Neural progenitor cell (in vitro differentiated cells): ENCODE results near the gene REEP3. TPM values are rescaled to one million over a fixed set of nuclear protein-coding genes. Genes with fewer than 3 reads are reported as not detected.

Source experiments
- DNase-seq: peaks from one replicate; pipeline ENCODE4 v3.0.0-alpha.2; 2016; ENCODE audit warnings: low spot score
- H2AFZ ChIP-seq: fragments of 200-600 bp; sonication (generic); replicated peaks from 2 replicates; pipeline ENCODE4 v1.6.1; 2016; ENCODE audit warnings: antibody characterized with exemption
- H3F3A ChIP-seq: fragments of 200-600 bp; sonication (generic); 2 replicates; pipeline ENCODE4 v1.6.1; 2016; ENCODE audit warnings: antibody characterized with exemption, low read depth
- H3K27ac ChIP-seq: fragments of 200-600 bp; sonication (generic); 2 replicates; pipeline ENCODE4 v1.5.1; 2016; ENCODE audit warnings: mild to moderate bottlenecking
- H3K27me3 ChIP-seq: fragments of 200-600 bp; sonication (generic); 2 replicates; pipeline ENCODE4 v1.6.1; 2016; ENCODE audit warnings: mild to moderate bottlenecking, moderate library complexity
- H3K36me3 ChIP-seq: fragments of 200-600 bp; sonication (generic); 2 replicates; pipeline ENCODE4 v1.5.1; 2016
- H3K4me1 ChIP-seq: fragments of 200-600 bp; sonication (generic); 2 replicates; pipeline ENCODE4 v1.6.1; 2016; ENCODE audit warnings: mixed run types
- H3K4me2 ChIP-seq: fragments of 200-600 bp; sonication (generic); 2 replicates; pipeline ENCODE4 v1.6.1; 2016
- H3K4me3 ChIP-seq: fragments of 200-600 bp; sonication (generic); 2 replicates; pipeline ENCODE4 v1.5.1; 2016
- H3K79me2 ChIP-seq: fragments of 200-600 bp; sonication (generic); 2 replicates; pipeline ENCODE4 v1.6.1; 2016; ENCODE audit warnings: low read depth
- H3K9ac ChIP-seq: fragments of 200-600 bp; sonication (generic); 2 replicates; pipeline ENCODE4 v1.6.1; 2016
- H3K9me3 ChIP-seq: fragments of 200-600 bp; sonication (generic); 2 replicates; pipeline ENCODE4 v1.5.1; 2016; ENCODE audit warnings: low read depth
- H4K20me1 ChIP-seq: fragments of 200-600 bp; sonication (generic); 2 replicates; pipeline ENCODE4 v1.6.1; 2016; ENCODE audit warnings: low read depth
- H3K27ac Mint-ChIP-seq: 3 replicates; pipeline ENCODE4 v1.8.0; 2021; ENCODE audit warnings: mixed read lengths
- H3K27me3 Mint-ChIP-seq: 2 replicates; pipeline ENCODE4 v1.8.0; 2022; ENCODE audit warnings: low read depth, mild to moderate bottlenecking, inconsistent platforms, moderate library complexity, mixed read lengths; ENCODE audit not compliant: insufficient read depth
- H3K36me3 Mint-ChIP-seq: 3 replicates; pipeline ENCODE4 v1.8.0; 2021; ENCODE audit warnings: mixed read lengths
- H3K4me1 Mint-ChIP-seq: 3 replicates; pipeline ENCODE4 v1.8.0; 2021; ENCODE audit warnings: mixed read lengths
- H3K4me3 Mint-ChIP-seq: 3 replicates; pipeline ENCODE4 v1.8.0; 2021; ENCODE audit warnings: mild to moderate bottlenecking, moderate library complexity, mixed read lengths
- H3K9me3 Mint-ChIP-seq: 3 replicates; pipeline ENCODE4 v1.8.0; 2020; ENCODE audit warnings: mixed read lengths
- EZH2 ChIP-seq: fragments of 200-600 bp; sonication (generic); IDR thresholded peaks from 2 replicates; pipeline ENCODE4 v1.6.1; 2017; ENCODE audit warnings: antibody characterized with exemption, mild to moderate bottlenecking, moderate library complexity
- EZH2phosphoT487 ChIP-seq: fragments of 200-600 bp; sonication (generic); IDR thresholded peaks from 2 replicates; pipeline ENCODE4 v1.6.1; 2017; ENCODE audit warnings: antibody characterized with exemption
- total RNA-seq: library from RNA; depleted of rRNA; stranded (reverse); fragments of >200 nt; gene quantifications from 2 replicates; pipeline ENCODE4 v1.2.3, GENCODE V29; 2015; ENCODE audit warnings: low replicate concordance
- TF ChIP-seq, protein P1 (sequence below): fragments of 200-600 bp; sonication (generic); IDR thresholded peaks from 2 replicates; pipeline ENCODE4 v1.5.1; 2017; ENCODE audit warnings: antibody characterized with exemption, mild to moderate bottlenecking

REEP3 gene
- total RNA-seq, 1 donor from 2014 or later: 42.0 TPM

DNA sequence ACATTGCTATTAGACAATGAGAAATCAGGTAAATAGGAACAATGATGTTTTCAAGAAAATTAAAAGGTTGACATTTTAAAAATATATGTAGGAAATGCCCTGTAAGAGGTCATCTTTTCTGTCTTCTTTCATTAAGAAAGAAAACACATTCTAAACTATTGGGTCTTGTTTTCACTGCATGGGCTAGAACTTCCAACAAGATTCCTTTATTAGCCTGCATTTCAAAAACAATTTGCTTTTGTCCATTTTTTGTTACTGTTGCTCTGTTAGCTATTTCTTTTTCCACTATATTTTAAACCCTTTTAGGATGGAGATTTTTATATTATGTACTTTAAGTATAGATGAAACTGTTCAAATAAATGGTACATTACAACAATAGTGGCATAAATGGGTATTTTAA is 9.2 kb downstream of the REEP3 start:
- Mint-ChIP-seq H3K27ac (no peak overlapping the region), H3K4me1 (no peaks in the 10 kb centered on the region), H3K27me3 (no peaks in the 10 kb centered on the region), H3K9me3 (peaks cover 7% of the 10 kb centered on the region), H3K4me3 (no peak overlapping the region), H3K36me3 (peaks cover 29% of the 10 kb centered on the region)
- no peak for DNase-seq
- peaks cover 21% of the 10 kb centered on the region for H4K20me1 ChIP-seq
- H3F3A ChIP-seq: no peaks in the 10 kb centered on the region
- H3K4me1 ChIP-seq: no peaks in the 10 kb centered on the region
- TF ChIP-seq EZH2phosphoT487 (no peak), EZH2 (no peak)
- TF ChIP-seq, protein P1, sequence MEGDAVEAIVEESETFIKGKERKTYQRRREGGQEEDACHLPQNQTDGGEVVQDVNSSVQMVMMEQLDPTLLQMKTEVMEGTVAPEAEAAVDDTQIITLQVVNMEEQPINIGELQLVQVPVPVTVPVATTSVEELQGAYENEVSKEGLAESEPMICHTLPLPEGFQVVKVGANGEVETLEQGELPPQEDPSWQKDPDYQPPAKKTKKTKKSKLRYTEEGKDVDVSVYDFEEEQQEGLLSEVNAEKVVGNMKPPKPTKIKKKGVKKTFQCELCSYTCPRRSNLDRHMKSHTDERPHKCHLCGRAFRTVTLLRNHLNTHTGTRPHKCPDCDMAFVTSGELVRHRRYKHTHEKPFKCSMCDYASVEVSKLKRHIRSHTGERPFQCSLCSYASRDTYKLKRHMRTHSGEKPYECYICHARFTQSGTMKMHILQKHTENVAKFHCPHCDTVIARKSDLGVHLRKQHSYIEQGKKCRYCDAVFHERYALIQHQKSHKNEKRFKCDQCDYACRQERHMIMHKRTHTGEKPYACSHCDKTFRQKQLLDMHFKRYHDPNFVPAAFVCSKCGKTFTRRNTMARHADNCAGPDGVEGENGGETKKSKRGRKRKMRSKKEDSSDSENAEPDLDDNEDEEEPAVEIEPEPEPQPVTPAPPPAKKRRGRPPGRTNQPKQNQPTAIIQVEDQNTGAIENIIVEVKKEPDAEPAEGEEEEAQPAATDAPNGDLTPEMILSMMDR: no peak
- H3K9ac ChIP-seq: no peak overlapping the region
- H3K27me3 ChIP-seq: no peaks in the 10 kb centered on the region
- H3K79me2 ChIP-seq: peaks cover 98% of the 10 kb centered on the region
- no peak overlapping the region for H3K4me3 ChIP-seq
- H3K9me3 ChIP-seq: no peaks in the 10 kb centered on the region
- no peak overlapping the region for H3K27ac ChIP-seq
- H2AFZ ChIP-seq: no peak overlapping the region
- H3K4me2 ChIP-seq: no peak overlapping the region
- H3K36me3 ChIP-seq: no peaks in the 10 kb centered on the region

- Histone ChIP-seq H3K27ac (no peak overlapping the region), H3K27me3 (no peaks in the 10 kb centered on the region), H3K36me3 (no peaks in the 10 kb centered on the region), H4K20me1 (peaks cover 12% of the 10 kb centered on the region), H3K9me3 (no peaks in the 10 kb centered on the region), H3K4me1 (no peaks in the 10 kb centered on the region), H3K4me3 (no peak overlapping the region), H3K9ac (no peak overlapping the region), H3F3A (peaks cover 5% of the 10 kb centered on the region), H3K4me2 (no peak overlapping the region), H2AFZ (no peak overlapping the region), H3K79me2 (peaks cover 87% of the 10 kb centered on the region)
- no peaks in the 10 kb centered on the region for H3K27me3 Mint-ChIP-seq
- H3K4me3 Mint-ChIP-seq: no peak overlapping the region
- no peak overlapping the region for H3K27ac Mint-ChIP-seq
- H3K4me1 Mint-ChIP-seq: no peaks in the 10 kb centered on the region
- DNase-seq: no peak
- no peaks in the 10 kb centered on the region for H3K9me3 Mint-ChIP-seq
- H3K36me3 Mint-ChIP-seq: peaks cover 8% of the 10 kb centered on the region
- TF ChIP-seq, protein P1: no peak
- TF ChIP-seq EZH2phosphoT487: no peak
- TF ChIP-seq EZH2: no peak
These were observed 13.5 kb downstream of the REEP3 start for GRCh38 chr10:63534723-63535122.

DNA sequence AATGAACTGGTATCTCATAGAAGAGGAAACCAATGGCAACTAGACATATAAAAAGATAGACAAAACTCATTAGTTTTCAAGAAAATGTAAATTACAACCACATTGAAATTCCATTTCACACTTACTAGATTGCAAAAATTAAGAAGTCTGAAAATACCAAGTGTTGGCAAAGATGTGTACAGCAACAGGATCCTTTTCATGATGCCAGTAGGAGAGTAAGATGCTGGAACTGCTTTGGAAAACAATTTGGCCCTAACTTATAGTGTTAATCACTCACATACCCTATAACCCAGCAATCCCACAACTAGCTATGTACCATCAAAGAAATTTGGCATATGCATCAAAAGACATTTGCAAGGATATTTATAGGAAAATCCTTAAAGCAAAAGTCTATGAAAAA is 15.5 kb downstream of the REEP3 start:
- H3K27me3 ChIP-seq: no peaks in the 10 kb centered on the region
- no peaks in the 10 kb centered on the region for H3K36me3 ChIP-seq
- Mint-ChIP-seq H3K4me1 (no peaks in the 10 kb centered on the region), H3K27me3 (no peaks in the 10 kb centered on the region), H3K27ac (no peak overlapping the region), H3K36me3 (peaks cover 6% of the 10 kb centered on the region), H3K4me3 (no peak overlapping the region), H3K9me3 (no peaks in the 10 kb centered on the region)
- H3K79me2 ChIP-seq: peaks cover 83% of the 10 kb centered on the region
- peaks cover 5% of the 10 kb centered on the region for H3F3A ChIP-seq
- no peak for DNase-seq
- H3K9me3 ChIP-seq: no peaks in the 10 kb centered on the region
- no peak overlapping the region for H3K4me2 ChIP-seq
- no peak overlapping the region for H3K27ac ChIP-seq
- TF ChIP-seq, protein P1: no peak
- TF ChIP-seq EZH2phosphoT487 (no peak), EZH2 (no peak)
- peaks cover 15% of the 10 kb centered on the region for H4K20me1 ChIP-seq
- H3K9ac ChIP-seq: no peak overlapping the region
- no peaks in the 10 kb centered on the region for H3K4me1 ChIP-seq
- no peak overlapping the region for H2AFZ ChIP-seq
- no peak overlapping the region for H3K4me3 ChIP-seq
